Panc1 (cell line): ENCODE data around the gene GALNT18. TPM values are rescaled to one million over a fixed set of nuclear protein-coding genes. Genes with fewer than 3 reads are reported as not detected.

Experiments used
- ATAC-seq: fragments of 200-7000 bp; cut with Tn5 transposase; 2 replicates; pipeline ENCODE4 v1.9.1; 2020; ENCODE audit warnings: mild to moderate bottlenecking, moderate library complexity
- BruUV-seq: library from RNA; stranded (reverse); fragments of 400-500 nt; replicated peaks from 2 replicates; lab custom pipeline; 2021; lab: Mats Ljungman, UMichigan
- CTCF ChIA-PET: fragments of 300-600 bp; sonication (Branson Sonifier 250); formaldehyde crosslinking; loops from one replicate; lab custom pipeline; 2022; ENCODE audit warnings: antibody characterized with exemption; lab: Charles Lee
- POLR2A ChIA-PET: fragments of 300-600 bp; sonication (Branson Sonifier 250); formaldehyde crosslinking; loops from one replicate; lab custom pipeline; 2022; ENCODE audit warnings: antibody characterized with exemption; lab: Charles Lee
- DNase-seq: peaks from one replicate; pipeline ENCODE4 v3.0.0-alpha.2; 2010; ENCODE audit warnings: low read depth, low spot score
- H3K27ac ChIP-seq: 2 replicates; pipeline ENCODE4 v1.5.1; 2011; ENCODE audit warnings: mild to moderate bottlenecking, low read length, inconsistent platforms
- H3K27me3 ChIP-seq: fragments of 200-500 bp; sonication (Bioruptor generic); 2 replicates; pipeline ENCODE4 v1.6.0; 2014; ENCODE audit warnings: low read length, inconsistent platforms; ENCODE audit not compliant: control insufficient read depth, insufficient read depth
- H3K36me3 ChIP-seq: fragments of 200-500 bp; sonication (Bioruptor generic); 2 replicates; pipeline ENCODE4 v1.5.1; 2014; ENCODE audit warnings: inconsistent platforms, mild to moderate bottlenecking, low read length, moderate library complexity; ENCODE audit not compliant: control insufficient read depth, insufficient read depth
- H3K4me1 ChIP-seq: 2 replicates; pipeline ENCODE4 v1.5.1; 2011; ENCODE audit warnings: inconsistent platforms, mild to moderate bottlenecking, low read length, moderate library complexity; ENCODE audit not compliant: control insufficient read depth, insufficient read depth
- H3K4me3 ChIP-seq, 2 experiments: 2 replicates each; pipeline ENCODE4 v1.5.1; 2011 to 2012; ENCODE audit warnings: low read depth in 2 of 2, low read length in 2 of 2, mild to moderate bottlenecking in 2 of 2, inconsistent platforms in 1 of 2, moderate library complexity in 1 of 2
- H3K9me3 ChIP-seq: fragments of 200-500 bp; sonication (Bioruptor generic); 2 replicates; pipeline ENCODE4 v1.5.1; 2014; ENCODE audit warnings: low read depth, mild to moderate bottlenecking, inconsistent platforms, low read length, moderate library complexity; ENCODE audit not compliant: control insufficient read depth, insufficient read depth
- CTCF ChIP-seq: fragments of 450-650 bp; IDR thresholded peaks from 2 replicates; pipeline ENCODE4 v1.5.1; 2017; ENCODE audit warnings: mild to moderate bottlenecking
- POLR2AphosphoS5 ChIP-seq: IDR thresholded peaks from 2 replicates; pipeline ENCODE4 v1.6.1; 2012; ENCODE audit warnings: mild to moderate bottlenecking, low read depth, low read length, moderate library complexity
- REST ChIP-seq, 2 experiments: IDR thresholded peaks; 2 replicates each; pipeline ENCODE4 v1.6.1; 2011 to 2012; ENCODE audit warnings: low read depth in 2 of 2, control low read depth in 1 of 2, low read length in 1 of 2, mild to moderate bottlenecking in 1 of 2, moderate library complexity in 1 of 2; ENCODE audit not compliant: insufficient read depth in 1 of 2
- SIN3A ChIP-seq: IDR thresholded peaks from 2 replicates; pipeline ENCODE4 v1.6.1; 2012; ENCODE audit warnings: low read depth, mild to moderate bottlenecking, low read length, moderate library complexity, borderline replicate concordance; ENCODE audit not compliant: insufficient read depth
- TCF7L2 ChIP-seq: IDR thresholded peaks from 2 replicates; pipeline ENCODE4 v1.6.1; 2011; ENCODE audit warnings: mild to moderate bottlenecking, low read depth, low read length, inconsistent platforms
- in situ Hi-C: cut with HindIII; loops from 2 replicates; pipeline ENCODE4 v1.10.0; 2016; ENCODE audit warnings: low sequenced_read_pairs, low pct_unique_long_range_greater_than_20kb
- intact Hi-C: fragments of 100-400 bp; cut with micrococcal nuclease; formaldehyde crosslinking; loops from one replicate; pipeline ENCODE4 v1.10.0; 2022; ENCODE audit not compliant: unreplicated experiment
- total RNA-seq: library from RNA; stranded (reverse); gene quantifications from one replicate; pipeline ENCODE4 v1.2.1, GENCODE V29; 2021; ENCODE audit not compliant: unreplicated experiment

Gene GALNT18
- total RNA-seq, 1 experiment from 2014 or later = 8.6 TPM

DNA sequence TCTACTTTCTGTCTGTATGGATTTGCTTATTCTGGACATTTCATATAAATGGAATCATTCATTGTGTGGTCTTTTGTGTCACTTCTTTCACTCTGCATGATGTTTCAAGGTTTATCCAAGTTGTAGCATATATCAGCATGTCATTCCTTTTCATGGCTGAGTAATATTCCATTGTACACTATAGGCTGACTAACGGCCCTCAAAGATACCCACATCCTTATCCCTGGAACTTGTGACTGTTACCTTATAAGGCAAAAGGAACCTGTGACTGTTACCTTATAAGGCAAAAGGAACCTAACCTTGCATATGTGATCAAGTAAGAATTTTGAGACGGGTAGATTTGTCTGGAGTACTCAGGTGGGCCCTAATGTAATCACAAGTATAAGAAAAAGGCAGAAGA, 380.5 kb downstream of the GALNT18 start:
- Histone ChIP-seq H3K9me3 (no peaks in the 10 kb centered on the region), H3K4me1 (no peaks in the 10 kb centered on the region), H3K27ac (no peak overlapping the region), H3K4me3 (no peak overlapping the region), H3K27me3 (0 out of 2 replicates have a peak, but pooled peaks cover 3% of the 10 kb centered on the region), H3K36me3 (no peaks in the 10 kb centered on the region)
- in situ Hi-C loops = no loop called here
- no TSS peak for BruUV-seq
- DNase-seq (no peak), ATAC-seq (no peak)
- ChIA-PET CTCF (no interaction called here), POLR2A (no interaction called here)
- intact Hi-C loops = no loop called here
- TF ChIP-seq CTCF (no peak), TCF7L2 (no peak), POLR2AphosphoS5 (no peak), SIN3A (no peak), REST (IDR thresholded peaks at IDR 0.05; ENCODE audit: insufficient read depth in 1 of 2, low read depth in 2 of 2, low read length in 1 of 2) (no peak)

DNA sequence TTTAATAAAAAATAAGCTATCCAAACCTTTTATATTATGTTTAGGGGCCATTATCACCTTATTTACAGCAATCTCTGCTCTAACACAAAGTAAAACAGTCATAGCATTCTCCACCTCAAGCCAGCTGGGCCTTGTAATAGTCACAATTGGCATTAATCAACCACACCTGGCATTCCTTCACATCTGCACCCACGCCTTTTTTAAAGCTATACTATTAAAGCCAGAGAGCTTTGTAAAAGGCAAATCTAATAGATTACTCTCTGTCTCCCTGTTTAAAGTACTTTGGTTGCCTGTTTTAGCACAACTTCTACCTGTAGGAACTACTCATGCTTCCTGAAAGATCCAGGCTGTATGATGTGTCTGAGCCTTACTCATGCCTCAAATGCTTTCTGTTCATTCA, 381.8 kb downstream of the GALNT18 start:
- CTCF ChIA-PET = interaction anchor here (0.6 kb wide), 1 partner anchor 33 kb away, joined by 8 read pairs; no protein-coding TSS in a partner anchor
- DNase-seq = no peak
- 0 out of 2 replicates have a peak, but pooled peaks cover 3% of the 10 kb centered on the region for H3K27me3 ChIP-seq
- H3K27ac ChIP-seq = no peak overlapping the region
- ATAC-seq = no peak
- no peaks in the 10 kb centered on the region for H3K9me3 ChIP-seq
- H3K36me3 ChIP-seq = no peaks in the 10 kb centered on the region
- no peak for TF ChIP-seq SIN3A
- no peak for TF ChIP-seq TCF7L2
- TF ChIP-seq POLR2AphosphoS5 = no peak
- TF ChIP-seq CTCF = no peak
- no peak for TF ChIP-seq REST (IDR thresholded peaks at IDR 0.05; ENCODE audit: insufficient read depth in 1 of 2, low read depth in 2 of 2, low read length in 1 of 2)
- no TSS peak for BruUV-seq
- H3K4me1 ChIP-seq = no peaks in the 10 kb centered on the region
- in situ Hi-C loops (no loop called here), intact Hi-C loops (no loop called here)
- POLR2A ChIA-PET = interaction anchor here (0.6 kb wide), 1 partner anchor 308 kb away, joined by 3 read pairs; no protein-coding TSS in a partner anchor
- no peak overlapping the region for H3K4me3 ChIP-seq
